Fibroblast of gingiva (primary cell): ENCODE measurements around the gene MYBBP1A.

ENCODE experiments used
- DNase-seq: peaks from one replicate; pipeline ENCODE4 v3.0.0-alpha.2; 2011; ENCODE audit warnings: low read depth

Gene MYBBP1A

DNA sequence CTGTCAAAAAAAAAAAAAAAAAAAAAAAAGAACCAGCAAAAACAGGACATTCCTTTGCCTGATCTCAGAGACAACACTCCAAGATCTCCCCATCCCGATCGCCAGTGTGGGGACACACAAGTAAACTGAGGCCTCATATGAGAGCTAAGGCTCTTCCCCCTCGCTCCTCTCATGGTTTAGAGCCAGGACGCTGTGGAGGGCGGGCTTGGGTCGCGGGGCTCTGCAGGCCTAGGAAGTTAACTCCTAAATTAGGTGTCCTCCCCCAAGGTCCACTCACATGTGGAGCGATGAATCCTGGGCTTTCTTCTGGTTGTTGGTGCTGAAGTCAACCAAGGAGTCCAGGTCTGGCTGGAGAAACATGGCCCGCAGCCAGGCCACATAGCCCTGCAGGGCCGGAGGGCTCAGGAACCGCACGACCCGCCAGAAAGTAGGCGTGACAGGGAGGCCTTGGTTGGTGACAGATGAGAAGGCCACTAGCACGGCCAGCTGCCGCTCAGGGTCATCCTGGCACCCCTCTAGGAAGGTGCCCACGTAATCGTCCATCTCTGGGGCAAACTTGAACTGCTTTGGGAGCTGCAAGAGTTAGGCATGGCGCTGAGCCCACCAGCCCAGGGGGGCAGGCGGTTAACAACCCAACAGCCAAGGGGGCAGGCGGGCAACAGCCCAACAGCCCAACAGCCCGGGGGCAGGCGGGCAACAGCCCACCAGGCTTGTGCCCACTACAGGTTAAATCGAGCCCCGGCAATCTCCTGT lies 5.2 kb downstream of the MYBBP1A start:
- no peak for DNase-seq

GRCh38 chr17:4548721-4549531 lies 6.3 kb downstream of the MYBBP1A start:
- DNase-seq = no peak

DNA sequence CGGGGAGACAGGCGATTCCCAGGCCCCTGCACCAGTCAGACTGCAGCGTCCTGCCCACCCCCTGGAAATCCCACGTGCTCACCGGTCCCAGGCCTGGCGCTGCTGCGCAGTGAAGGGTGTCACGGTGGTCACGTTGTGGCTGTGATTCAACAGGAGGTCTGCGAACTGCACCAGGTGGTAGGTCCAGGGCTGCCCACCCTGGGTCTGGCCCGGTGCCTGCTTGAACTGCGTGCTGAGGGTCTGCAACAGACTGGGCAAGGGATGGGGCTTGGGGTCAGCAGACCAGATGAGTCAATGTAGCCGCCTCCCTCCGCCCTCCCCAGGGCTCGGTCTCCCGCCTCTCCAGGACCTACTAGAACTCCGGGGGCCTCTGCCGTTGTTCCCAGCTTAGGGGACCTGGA lies 7.1 kb downstream of the MYBBP1A start:
- DNase-seq = no peak

GRCh38 chr17:4547118-4547906 lies 7.9 kb downstream of the MYBBP1A start:
- DNase-seq = no peak

GRCh38 chr17:4545217-4545951 lies 9.8 kb downstream of the MYBBP1A start:
- no peak for DNase-seq

DNA sequence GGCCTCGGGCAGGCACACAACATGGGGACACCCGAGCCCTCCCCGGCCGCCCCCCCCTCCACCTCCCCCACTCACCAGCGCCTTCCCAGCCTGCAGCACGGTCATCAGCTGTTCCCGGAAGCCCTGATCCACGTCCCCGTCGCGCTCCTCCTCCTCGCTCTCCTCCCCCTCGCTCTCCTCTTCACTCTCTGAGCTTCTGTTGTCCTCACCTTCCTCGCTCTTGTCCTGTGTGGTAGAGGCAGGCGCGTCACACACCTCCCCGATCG lies 10.3 kb downstream of the MYBBP1A start:
- no peak for DNase-seq

DNA sequence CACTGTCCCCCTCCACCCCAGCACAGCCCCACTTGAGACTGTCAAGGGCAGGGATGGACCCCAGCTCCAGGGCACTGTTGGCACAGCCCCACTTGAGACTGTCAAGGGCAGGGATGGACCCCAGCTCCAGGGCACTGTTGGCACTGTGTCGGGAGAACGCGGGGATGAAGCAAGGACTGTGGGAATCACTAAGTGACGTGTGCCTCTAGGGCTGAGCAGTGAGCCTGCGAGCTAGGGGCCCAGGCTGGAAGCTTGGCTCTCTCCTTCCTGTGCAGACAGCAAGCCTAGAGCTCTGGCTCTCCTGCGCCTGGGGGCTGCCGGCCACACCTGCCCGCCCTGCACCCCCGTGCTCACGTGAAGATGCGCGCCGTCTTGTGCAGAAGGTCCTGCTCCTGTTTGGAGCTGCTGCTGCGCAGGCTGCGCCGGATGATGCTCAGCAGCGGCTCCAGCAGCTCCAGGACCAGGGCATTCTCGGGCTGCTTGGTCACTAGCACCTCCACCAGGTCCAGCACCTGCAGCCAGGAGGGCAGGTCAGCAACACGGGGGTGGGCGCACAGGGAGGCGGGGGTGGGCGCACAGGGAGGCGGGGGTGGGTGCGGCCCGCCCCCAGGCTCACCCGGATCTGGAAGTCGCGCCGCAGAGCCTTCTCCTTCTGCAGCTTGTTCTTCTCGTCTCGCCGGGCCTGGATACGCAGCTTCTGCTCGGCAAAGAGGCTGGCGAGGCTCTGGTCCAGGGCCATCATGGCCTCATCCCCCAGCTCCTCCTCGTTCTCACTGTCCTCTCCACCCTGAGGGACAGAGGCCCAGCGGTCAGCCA lies 10.8 kb downstream of the MYBBP1A start:
- no peak for DNase-seq

GRCh38 chr17:4543557-4544026 lies 11.6 kb downstream of the MYBBP1A start:
- no peak for DNase-seq

GRCh38 chr17:4542726-4543191 lies 12.4 kb downstream of the MYBBP1A start:
- no peak for DNase-seq

GRCh38 chr17:4542003-4542725 lies 13.0 kb downstream of the MYBBP1A start:
- DNase-seq = no peak

DNA sequence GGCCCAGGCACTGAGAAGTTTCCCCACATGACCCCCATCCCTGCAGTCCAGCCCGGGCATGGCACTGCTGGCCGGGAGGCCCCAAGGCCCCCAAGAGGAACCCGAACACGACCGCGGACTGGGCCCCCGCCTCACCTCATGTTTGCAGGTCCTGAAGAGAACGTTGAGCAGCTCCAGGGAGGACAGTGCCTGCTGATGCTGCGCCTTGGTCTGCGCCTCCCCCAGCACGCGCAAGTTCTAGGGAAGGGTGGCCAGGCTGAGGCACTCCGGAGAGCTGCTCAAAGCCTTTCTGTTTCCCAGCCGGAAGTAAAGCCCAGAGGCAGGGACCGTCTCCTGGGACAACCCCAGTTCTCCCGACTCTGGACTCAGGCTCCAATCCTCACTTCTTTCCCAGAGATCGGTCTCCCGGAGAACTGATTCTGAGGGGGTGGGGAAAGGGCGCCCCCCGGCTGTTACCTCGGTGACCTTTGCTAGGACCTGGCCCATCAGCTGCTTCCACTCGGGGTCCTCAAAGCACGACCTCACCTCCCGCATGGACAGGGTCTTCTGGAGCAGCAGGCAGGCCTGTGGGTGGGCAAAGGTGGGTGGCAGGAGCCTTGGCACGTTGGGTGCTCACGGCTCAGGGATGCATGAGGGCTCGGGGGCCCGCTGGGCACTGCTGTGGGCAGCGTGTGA lies 13.7 kb downstream of the MYBBP1A start:
- DNase-seq = no peak

DNA sequence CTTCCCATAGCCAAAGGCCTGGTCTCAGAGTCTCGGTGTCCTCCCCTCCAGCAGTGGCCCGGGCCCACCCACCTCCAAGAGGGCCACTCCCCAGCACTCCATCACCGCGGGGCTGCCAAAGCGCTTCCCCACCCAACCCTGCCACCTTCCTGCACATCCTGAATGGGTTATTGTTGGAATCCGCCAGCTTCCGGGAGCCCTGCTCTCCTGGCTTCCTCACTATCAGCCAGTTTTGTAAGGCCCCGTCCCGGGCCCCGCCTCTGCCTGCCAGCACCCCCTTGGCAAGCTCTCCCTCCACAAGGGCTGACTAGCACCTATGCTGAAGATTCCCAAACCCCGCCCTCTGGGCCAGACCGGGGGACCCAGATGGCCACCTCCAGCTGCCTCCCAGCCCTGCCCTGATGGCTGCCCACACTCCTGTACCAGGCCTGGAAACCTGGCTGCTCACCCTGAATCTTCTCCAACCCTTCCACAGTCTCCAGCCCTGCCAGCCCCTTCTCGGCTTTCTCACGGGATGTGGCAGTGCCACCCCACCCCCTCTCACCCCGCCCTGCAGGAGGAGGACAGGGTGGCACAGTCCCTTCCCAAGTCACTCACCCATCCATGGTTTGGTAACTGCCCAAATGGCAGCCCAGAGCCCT lies 14.4 kb downstream of the MYBBP1A start:
- DNase-seq = no peak

- DNase-seq = no peak
Observed at GRCh38 chr17:4540224-4540651, 14.9 kb downstream of the MYBBP1A start.

- no peak for DNase-seq
Observed at GRCh38 chr17:4539576-4540223, 15.5 kb downstream of the MYBBP1A start.

DNA sequence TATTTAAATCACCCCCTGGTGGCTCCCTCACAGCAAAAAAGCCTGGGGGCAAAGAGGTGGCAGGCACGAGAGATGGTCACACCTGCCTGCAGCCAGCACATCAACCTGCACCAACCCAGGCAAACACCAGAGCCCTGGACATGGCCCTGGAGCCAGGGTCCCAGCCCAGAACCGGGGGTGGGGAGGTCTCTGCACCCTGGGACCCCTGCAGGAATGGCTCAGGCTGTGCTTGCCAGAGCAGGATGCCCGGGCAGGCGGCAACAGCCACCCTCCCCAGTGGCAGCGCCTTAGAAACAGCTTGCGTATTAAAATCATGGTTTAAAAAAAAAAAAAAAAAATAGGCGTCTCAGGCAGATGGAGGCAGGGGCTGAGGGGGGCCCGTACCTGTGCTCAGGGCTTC lies 16.2 kb downstream of the MYBBP1A start:
- no peak for DNase-seq

DNA sequence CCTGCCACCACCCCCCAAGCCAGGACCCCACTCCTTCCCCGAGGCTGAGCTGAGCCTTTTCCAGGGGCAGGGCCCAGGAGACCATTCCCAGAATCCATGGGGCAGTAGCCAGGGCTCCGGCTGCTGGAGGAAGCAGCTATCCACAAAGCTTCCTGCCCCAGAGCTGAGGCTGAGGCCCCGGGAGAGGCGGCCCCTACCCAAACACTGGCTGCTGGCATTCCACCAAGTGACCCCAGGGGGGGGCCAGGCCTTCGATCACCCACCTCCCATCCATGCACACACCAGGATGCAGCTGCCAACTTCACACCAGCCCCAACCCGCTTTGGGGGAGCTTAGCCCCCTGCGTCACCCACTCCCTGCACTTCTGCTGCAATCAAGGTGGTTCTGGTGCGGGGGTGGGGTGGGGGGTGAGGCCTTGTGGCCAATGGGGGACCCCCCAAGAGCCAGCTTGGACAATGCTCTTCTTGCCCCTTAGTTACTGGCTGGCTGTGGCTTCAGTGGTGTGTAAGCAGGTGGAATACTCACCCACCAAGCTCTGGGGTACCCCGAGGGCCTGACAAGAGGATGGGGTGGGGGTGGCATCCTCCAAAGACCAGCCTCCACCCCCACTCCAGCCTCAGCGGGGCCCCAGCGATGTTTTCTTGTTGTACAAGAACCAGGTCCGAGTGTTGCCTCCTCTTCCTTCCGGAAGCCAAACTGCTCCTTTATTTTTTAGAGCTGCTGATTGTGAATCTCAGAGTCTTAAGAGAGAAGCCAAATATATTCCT lies 16.8 kb downstream of the MYBBP1A start:
- no peak for DNase-seq

DNA sequence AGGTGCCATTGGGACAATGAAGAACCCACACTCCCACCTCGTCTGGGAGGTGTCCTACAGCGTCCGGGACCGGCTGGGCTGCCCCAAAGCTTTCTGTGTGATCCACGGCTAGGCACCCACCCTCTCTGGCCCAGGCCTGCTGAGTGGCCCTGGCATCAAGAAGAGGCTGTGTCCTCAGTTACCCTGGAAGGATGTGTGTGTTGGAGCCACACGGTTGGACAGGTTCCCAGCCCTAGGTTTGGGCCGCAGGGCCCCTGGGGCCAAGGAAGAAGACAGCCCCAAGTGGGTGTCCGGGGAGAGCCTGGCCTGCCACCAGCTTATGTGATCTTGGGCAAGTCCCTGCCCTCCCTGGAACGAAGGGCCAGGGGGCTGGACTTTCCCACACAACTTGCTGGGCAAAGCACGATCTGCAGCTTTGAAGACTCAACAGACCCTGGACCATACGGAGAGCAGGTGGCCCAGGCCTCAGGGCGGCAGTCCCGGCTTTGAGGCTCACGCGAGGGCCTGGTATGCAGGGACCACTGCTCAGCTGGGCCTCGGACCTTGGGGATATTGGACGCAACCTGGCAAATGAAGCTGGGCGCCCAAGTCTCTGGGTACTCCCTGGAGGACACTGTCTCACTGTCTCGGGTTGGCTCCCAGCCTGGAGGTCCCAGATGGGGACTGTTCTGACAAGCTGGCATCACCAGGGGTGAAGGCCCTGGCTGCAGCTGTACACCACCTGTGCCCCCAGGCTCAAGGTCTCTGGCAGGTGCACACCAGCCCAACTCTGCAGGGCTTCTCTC lies 17.5 kb downstream of the MYBBP1A start:
- DNase-seq = no peak
